GM18507 (cell line): Measurements from ENCODE around the gene UGP2.
A peak's percentile ranks its signal among the peaks of the same experiment; 100 is the strongest.
"Not testable (repeated sequence)": the region's sequence is repeated elsewhere in the genome, so short reads cannot be mapped to it uniquely, and the experiment has no call there.

Experiments used
- DNase-seq: peaks from one replicate; pipeline ENCODE4 v3.0.0; 2011; ENCODE audit warnings: low read depth; ENCODE audit not compliant: insufficient read length; ENCODE audit errors: extremely low spot score
- FAIRE-seq: peaks from 2 replicates; lab custom pipeline; 2011; peaks lifted over from hg19 to GRCh38; lab: Jason Lieb, UNC

Gene UGP2

DNA sequence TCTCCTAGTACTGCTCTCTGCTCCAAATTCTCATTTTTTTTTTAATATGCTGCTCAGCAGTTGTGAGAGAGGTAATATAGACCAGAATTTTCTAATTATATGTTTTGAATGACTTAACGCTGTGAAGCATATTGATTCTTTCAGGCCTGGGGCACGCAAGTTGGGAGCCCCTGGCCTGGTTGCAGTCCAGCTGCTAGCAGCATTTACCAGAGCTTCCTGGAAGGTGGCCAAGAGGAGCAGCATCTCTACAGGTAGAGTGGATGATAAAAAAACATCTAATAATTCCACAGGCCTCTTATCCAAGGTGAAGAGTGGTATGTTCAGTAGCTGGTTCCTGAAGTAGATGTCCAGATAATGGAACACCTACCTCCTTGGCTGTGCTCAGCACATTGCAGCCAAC, 7.3 kb upstream of the UGP2 start:
- DNase-seq (no peak), FAIRE-seq (no peak)

- no peak for DNase-seq
- no peak for FAIRE-seq
Measured at GRCh38 chr2:63837036-63837594, 4.6 kb upstream of the UGP2 start.

- peak; percentile 15 for DNase-seq
- no peak for FAIRE-seq
Measured at GRCh38 chr2:63840081-63840784, 1.5 kb upstream of the UGP2 start.

- peak; percentile 96 for FAIRE-seq
- DNase-seq = peak; percentile 84
Measured at GRCh38 chr2:63840785-63841253, 877 bp upstream of the UGP2 start.

DNA sequence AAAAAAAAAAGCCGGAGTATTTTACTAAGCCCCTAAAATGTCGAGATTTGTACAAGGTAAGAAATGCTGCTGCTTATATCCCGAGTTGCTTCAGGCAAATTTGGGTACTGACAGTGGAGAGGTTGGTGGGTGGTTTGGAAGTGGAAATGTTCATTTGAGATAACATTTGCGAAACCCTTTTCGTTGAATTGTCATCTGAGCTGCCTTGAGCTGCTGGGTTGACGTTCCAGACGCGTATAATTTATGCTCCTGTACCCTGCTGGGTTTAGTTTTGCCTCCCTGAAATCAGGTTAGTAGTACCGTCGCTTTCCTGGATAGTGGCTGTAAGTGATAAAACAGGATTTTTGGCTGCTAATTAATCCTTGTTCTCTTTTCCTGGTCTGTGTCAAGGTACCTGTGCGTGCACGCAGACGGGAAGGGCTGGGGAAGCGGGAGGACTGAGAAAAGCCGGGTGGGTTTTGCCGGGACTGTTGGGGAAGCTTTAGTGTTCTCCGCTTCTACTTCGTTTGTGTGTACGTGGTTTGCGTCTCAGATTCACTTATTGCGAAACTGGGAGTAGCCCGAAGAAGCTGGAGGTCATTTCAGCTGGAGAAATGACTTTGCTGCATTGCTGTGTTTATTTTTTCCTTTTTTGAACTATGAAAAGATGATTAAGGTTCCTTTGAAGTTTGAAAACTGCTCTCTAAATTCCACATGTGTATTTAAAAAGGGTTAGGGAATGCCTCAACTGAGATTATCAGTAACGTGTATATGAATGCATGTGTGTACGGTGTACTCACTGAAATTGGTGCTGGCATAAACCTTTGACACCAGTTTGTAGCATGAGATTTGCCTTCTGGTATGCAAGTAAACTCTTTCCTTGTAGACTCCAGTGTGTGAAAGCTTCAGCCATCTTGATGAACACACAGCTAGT, 709 bp downstream of the UGP2 start:
- DNase-seq = no peak

DNA sequence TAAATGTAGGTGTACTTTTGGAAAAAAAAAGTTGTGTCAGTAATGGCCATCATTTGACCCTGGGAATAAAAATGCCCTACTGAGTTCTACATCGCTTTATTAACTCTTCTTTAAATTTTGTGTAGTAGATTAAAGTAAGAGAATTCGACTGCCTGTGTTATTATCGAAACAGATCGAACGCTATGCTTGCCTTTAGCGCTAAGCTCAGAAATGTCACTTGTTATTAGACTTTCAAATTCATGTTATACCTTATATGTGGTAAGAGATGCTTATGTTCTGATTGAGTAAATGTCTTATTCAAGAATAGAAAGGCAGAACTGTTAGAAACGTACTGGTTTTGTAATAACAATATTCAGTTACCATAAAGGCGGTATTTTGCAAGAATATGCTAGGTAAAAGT, 1.4 kb downstream of the UGP2 start:
- no peak for FAIRE-seq
- DNase-seq = no peak

More for the DNA sequence above, 709 bp downstream of the UGP2 start:
- FAIRE-seq = peak; percentile 44

GRCh38 chr2:63843791-63844190, 2.1 kb downstream of the UGP2 start:
- DNase-seq (no peak), FAIRE-seq (no peak)

DNA sequence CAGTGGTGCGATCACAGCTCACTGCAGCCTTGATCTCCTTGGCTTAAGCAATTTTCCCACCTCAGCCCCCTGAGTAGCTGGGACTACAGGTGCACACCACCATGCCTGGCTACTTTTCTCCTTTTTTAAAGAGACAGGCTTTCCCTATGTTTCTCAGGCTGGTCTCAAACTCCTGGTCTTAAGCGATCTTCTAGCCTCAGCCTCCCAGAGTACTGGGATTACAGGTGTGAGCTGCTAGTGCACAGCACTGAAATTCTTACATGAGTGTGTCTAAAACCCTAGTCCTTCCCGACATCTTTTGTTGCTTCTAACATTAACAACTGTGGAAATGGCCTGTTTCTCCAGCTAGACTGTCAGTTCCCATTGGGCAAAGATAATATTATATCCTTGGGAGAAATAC, 2.9 kb downstream of the UGP2 start:
- FAIRE-seq (no peak), DNase-seq (no peak)

- FAIRE-seq (no peak), DNase-seq (no peak)
Measured at GRCh38 chr2:63845866-63846265, 4.2 kb downstream of the UGP2 start.

- DNase-seq (no peak), FAIRE-seq (no peak)
Measured at GRCh38 chr2:63846487-63846886, 4.8 kb downstream of the UGP2 start.

- not testable (repeated sequence) for FAIRE-seq, DNase-seq
Measured at GRCh38 chr2:63847571-63847970, 5.9 kb downstream of the UGP2 start.

DNA sequence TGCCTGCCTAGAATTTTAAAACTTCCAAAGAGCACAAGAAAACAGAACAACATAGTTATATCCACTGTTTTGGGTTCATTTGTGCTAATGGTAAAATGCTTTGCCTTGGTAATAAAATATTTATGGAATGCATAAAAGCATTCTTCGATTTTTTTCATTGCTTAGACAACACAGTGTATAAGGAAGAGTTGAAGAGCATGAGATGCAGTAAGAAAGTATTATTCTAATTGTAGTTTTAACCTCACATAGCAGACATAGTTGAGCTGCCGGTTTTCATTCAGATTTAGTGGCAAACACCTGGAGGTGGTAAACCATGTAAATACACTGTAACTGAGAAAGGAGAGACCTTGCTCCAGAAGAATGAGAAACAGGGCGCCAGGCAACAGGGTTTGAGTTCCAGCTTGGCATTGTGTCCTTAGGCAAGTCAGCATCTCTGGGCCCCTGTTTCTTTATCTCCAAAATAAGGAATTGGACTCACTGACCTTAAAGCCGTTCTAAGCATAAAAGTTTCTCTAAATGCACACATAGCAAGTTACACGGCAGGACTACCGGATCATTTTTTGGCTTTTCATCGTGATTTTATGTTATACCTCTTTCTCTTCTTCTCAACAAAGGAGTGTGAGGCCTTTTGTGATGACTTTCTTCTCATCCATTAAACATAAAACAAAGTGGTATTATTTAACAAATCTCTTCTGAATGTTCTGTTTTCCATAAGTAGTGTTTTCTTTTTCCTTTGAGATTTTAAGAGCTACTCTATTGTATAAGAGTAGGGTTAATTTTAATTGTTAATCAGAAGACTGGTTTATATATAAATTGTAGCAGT, 7.9 kb downstream of the UGP2 start:
- FAIRE-seq (no peak), DNase-seq (no peak)

- DNase-seq (no peak), FAIRE-seq (no peak)
Measured at GRCh38 chr2:63850204-63850571, 8.5 kb downstream of the UGP2 start.

- DNase-seq (no peak), FAIRE-seq (no peak)
Measured at GRCh38 chr2:63850649-63851048, 9.0 kb downstream of the UGP2 start.

- DNase-seq (no peak), FAIRE-seq (no peak)
Measured at GRCh38 chr2:63851691-63852311, 10.1 kb downstream of the UGP2 start.

DNA sequence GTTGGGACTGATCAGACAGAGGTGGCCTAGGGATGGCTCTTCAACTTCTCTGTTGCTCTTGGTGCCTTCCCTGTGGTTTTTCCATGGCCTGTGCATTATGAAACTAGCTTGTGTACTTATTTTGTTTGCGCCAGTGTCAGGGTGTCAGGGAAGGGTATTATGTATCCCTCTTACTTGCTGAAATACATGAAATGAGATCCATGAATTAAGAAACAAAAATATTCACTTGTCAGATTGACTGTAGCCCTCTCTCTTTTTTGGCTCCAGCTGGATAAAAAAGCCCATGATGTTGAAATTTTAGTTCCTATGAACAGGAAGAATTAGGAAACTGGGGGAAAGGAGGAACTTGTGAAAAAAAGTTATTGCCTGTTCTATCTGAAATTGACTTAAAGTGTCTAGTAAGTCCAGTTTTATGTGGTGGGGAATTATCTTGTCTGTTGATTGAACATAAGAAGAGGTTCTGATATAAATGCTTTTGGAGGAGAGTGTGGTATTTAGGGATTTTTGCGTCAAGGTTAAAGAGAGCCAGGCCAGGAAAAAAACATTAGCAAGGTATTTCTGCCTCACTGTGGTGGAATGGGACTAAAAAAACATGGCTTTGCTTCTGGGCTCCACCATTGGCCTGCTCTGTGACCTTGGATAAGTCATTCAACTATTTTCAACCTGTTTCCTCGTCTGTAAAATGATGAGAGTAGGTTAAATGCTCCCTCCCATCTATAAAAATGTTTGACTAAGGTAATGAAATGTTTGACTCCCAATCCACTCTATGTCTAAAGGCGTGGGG, 12.0 kb downstream of the UGP2 start:
- no peak for DNase-seq
- FAIRE-seq = no peak

DNA sequence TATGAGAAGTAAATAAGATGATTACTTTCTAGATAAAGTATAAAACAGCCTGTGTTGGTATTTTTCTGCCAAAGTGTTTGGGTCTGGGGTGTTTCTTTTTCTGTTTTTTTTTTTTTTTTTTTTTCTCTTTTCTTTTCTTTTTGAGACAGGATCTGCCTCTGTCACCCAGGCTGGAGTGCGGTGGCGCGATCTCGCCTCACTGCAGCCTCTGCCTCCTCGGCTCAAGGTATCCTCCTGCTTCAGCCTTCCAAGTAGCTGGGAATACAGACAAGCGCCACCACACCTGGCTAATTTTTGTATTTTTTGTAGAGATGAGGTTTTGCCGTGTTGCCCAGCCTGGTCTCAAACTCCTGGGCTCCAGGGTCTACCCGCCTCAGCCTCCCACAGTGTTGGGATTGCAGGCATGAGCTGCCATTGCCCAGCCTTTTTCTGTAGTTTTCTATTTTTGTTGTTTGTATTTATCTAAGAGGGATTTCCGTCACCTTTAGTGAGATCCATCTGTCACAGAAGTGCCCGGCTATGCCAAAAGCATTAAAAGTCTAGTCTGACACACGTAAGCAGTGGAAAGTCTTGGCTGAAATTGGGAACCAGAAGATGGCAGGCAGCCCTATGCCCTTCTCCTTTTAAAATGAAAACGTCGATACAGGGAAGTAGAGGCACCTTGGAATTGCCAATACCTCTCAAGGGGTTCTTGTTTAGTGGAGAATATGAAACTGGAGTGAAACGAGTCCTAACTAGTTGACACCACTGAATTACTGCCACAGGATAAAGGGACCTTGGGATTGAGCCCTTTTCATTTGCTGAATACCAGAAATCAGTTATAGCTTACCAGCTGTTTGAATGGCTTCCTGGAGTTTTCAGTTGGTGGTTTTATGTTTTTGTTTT, 14.0 kb downstream of the UGP2 start:
- no peak for FAIRE-seq
- DNase-seq = no peak

DNA sequence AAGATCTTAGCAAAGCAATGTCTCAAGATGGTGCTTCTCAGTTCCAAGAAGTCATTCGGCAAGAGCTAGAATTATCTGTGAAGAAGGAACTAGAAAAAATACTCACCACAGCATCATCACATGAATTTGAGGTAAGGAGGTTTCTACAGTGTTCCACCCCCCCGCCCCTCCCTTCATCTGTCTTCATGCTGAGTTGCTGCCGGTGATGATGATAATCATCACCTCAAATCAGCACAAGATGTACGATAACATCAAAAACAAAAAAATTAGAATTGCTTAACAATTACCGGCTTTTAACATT, 14.6 kb downstream of the UGP2 start:
- FAIRE-seq (no peak), DNase-seq (no peak)
